ENCODE measurements around the gene SETX.

GRCh38 chr9:132354637-132355355 is at the start of gene SETX:
- TF ChIP-seq POLR2AphosphoS5 (IDR thresholded peaks at IDR 0.05; ENCODE audit: borderline replicate concordance, low read depth, low read length), result peak; percentile 94
- TF ChIP-seq EZH2 (IDR thresholded peaks at IDR 0.05), result no peak

Data from SK-N-MC (cell line).